ENCODE results near the gene RNF41.

The RNF41 gene

DNA sequence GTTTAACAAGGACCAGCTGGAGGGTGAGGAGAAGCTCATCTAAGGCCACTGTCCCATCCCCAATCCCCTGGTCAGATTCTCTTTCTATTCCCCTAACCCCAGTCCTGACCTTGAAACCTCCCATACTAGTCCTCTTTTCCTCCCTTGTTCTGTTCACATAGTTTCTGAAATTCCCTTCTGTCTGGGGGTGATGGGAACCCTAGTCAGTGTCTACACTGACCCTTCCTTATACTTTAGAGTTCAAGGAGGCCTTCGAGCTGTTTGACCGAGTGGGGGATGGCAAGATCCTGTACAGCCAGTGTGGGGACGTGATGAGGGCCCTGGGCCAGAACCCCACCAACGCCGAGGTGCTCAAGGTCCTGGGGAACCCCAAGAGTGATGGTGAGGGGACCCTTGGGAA, 66.9 kb downstream of the RNF41 start:
- no peak for DNase-seq (ENCODE audit: low read depth in 1 of 2, low spot score in 1 of 2)

DNA sequence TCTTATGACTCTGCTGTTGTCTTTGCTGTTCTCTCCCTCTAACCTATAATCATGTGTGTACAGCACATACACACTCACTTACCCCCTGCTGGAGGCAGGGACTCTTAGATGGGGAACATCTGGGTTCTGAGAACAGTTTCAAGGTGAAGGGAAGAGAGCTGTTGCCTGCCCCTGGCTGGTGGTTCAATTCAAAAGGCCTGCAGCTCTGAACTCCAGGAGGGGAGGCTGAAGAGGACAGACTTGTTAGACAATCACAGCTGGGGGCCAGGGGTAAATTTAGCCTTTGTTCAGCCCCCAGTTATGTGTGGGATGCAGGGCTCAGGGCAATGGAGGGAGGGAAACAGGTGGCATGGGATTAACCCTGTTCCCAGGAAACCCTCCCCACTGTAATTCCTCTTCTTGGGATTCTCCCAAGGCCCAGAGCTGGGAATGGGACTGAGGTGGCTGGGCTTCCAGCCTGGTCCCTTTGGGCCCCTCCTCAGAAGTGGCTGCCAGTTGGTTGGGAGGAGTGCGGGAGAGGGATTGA, 67.4 kb downstream of the RNF41 start:
- no peak for DNase-seq (ENCODE audit: low read depth in 1 of 2, low spot score in 1 of 2)

DNA sequence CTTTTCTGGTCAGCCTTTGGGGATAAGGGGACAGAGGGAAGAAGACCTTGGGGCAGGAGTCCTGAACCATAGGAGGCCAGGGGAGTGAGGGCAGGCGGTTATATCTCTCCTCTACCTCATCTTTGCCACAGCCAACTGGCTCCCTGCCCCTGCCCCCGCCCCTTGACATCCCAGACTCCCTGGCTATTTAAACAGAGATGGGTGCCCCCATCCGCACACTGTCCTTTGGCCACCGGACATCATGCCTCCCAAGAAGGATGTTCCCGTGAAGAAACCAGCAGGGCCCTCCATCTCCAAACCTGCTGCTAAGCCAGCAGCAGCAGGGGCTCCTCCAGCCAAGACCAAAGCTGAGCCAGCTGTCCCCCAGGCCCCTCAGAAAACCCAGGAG, 68.0 kb downstream of the RNF41 start:
- no peak for DNase-seq (ENCODE audit: low read depth in 1 of 2, low spot score in 1 of 2)

DNA sequence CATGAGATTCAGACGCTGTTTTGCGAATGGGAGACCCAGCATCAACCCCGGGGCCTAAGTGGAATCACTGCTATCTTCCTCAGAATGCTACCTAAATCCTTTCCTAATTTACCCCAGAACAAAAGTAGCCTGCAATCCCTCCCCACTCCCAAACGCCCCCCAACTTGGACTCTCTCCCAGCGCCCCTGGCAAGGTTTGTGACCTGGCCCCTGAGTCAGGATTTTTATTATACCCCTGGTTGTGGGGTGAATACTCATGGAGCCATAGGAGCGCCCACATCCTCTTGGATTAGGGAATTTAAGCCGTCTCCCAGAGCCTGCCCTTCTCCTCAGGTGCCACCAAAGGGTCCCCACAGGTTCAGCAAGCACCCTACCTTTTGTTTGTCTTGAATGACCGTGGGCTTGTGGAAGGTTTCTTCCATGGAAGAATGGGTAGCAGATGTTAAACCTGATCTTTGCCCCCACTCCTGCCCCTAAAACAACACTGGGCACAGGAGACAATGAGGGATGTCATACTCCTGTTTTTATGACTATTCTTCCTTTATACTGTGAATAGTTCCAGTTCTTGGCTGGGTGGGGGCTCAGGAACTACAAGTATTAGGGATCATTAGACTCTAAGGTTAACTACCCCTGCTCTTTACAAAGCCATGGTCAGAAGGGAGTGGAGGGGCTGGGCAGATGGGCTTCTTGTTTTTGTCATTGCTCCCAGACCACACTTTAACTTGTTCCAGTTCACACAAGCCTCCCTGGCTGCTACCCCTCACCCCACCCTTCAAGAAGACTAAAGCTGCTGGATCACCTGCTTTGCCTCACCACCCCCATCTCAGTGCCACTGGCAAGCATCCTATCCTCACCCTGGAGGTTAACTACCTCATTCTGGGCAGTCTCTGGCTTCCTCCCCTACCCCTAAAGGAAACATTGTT, 68.7 kb downstream of the RNF41 start:
- no peak for DNase-seq (ENCODE audit: low read depth in 1 of 2, low spot score in 1 of 2)
